H1 (cell line): ENCODE measurements around the gene FAM131C. TPM values are rescaled to one million over a fixed set of nuclear protein-coding genes. Genes with fewer than 3 reads are reported as not detected.

ENCODE experiments used
- CTCF ChIA-PET: fragments of 300-600 bp; sonication (Branson Sonifier 250); formaldehyde crosslinking; loops from one replicate; lab custom pipeline; 2021; ENCODE audit not compliant: partially characterized antibody; lab: Charles Lee
- POLR2A ChIA-PET: fragments of 300-600 bp; sonication (Branson Sonifier 250); formaldehyde crosslinking; loops from one replicate; lab custom pipeline; 2021; ENCODE audit warnings: inconsistent platforms; ENCODE audit not compliant: partially characterized antibody; lab: Charles Lee
- DNase-seq, 2 experiments: peaks; one replicate each; pipeline versions ENCODE4 v3.0.0 to v3.0.0-alpha.2; 2010 to 2022; ENCODE audit warnings: low spot score in 2 of 2, low read depth in 1 of 2, mixed read lengths in 1 of 2
- FAIRE-seq: peaks from 2 replicates; lab custom pipeline; 2011; peaks lifted over from hg19 to GRCh38; lab: Jason Lieb, UNC
- H2AFZ ChIP-seq: 2 replicates; pipeline ENCODE4 v1.8.1; 2012; ENCODE audit warnings: low read length, inconsistent platforms
- H2AK5ac ChIP-seq: 2 replicates; pipeline ENCODE4 v1.6.1; 2013; ENCODE audit warnings: low read depth, low read length
- H2BK120ac ChIP-seq: replicated peaks from 2 replicates; pipeline ENCODE3; 2013; ENCODE audit warnings: low read depth, low read length, inconsistent platforms
- H2BK12ac ChIP-seq: 2 replicates; pipeline ENCODE4 v1.6.1; 2013; ENCODE audit warnings: low read depth, low read length
- H2BK15ac ChIP-seq: 2 replicates; pipeline ENCODE4 v1.6.1; 2013; ENCODE audit warnings: low read length
- H2BK20ac ChIP-seq: 2 replicates; pipeline ENCODE4 v1.6.1; 2013; ENCODE audit warnings: low read length
- H2BK5ac ChIP-seq: 2 replicates; pipeline ENCODE4 v1.6.1; 2013; ENCODE audit warnings: low read depth, low read length
- H3K14ac ChIP-seq: 2 replicates; pipeline ENCODE4 v1.6.1; 2013; ENCODE audit warnings: inconsistent platforms; ENCODE audit not compliant: insufficient read length
- H3K18ac ChIP-seq: 2 replicates; pipeline ENCODE4 v1.6.1; 2013; ENCODE audit warnings: low read length; ENCODE audit errors: extremely low read depth
- H3K23ac ChIP-seq: 2 replicates; pipeline ENCODE4 v1.6.1; 2013; ENCODE audit warnings: inconsistent platforms; ENCODE audit not compliant: insufficient read length
- H3K23me2 ChIP-seq: 2 replicates; pipeline ENCODE4 v1.6.1; 2013; ENCODE audit warnings: low read depth, low read length
- H3K27ac ChIP-seq: 2 replicates; pipeline ENCODE4 v1.6.1; 2011; ENCODE audit warnings: low read depth, low read length, inconsistent platforms
- H3K27me3 ChIP-seq, 4 experiments: replicated peaks in 1 of 4; 1 replicate in 1 of 4; 2 replicates in 3 of 4; pipeline versions ENCODE4 v1.6.1 to v1.8.1; 2011 to 2013; ENCODE audit warnings: low read length in 3 of 4, mild to moderate bottlenecking in 3 of 4, inconsistent platforms in 2 of 4, mixed read lengths in 2 of 4, moderate library complexity in 1 of 4; ENCODE audit not compliant: control insufficient read depth in 3 of 4, insufficient read depth in 3 of 4; ENCODE audit errors: extremely low read depth in 1 of 4
- H3K36me3 ChIP-seq, 4 experiments: 2 replicates each; pipeline versions ENCODE4 v1.6.1 to v1.8.1; 2011 to 2013; ENCODE audit warnings: mild to moderate bottlenecking in 4 of 4, low read length in 3 of 4, moderate library complexity in 2 of 4, control low read depth in 1 of 4, inconsistent platforms in 1 of 4; ENCODE audit not compliant: insufficient read depth in 4 of 4, control insufficient read depth in 2 of 4
- H3K4ac ChIP-seq: replicated peaks from 2 replicates; pipeline ENCODE3; 2013; ENCODE audit warnings: low read length, low read depth, mixed read lengths, inconsistent platforms; ENCODE audit not compliant: insufficient read length
- H3K4me1 ChIP-seq, 4 experiments: replicated peaks in 1 of 4; 1 replicate in 1 of 4; 2 replicates in 3 of 4; pipeline versions ENCODE4 v1.6.1 to v1.8.1; 2011 to 2013; ENCODE audit warnings: low read length in 3 of 4, inconsistent platforms in 2 of 4, mixed read lengths in 1 of 4; ENCODE audit not compliant: insufficient read depth in 4 of 4, control insufficient read depth in 3 of 4
- H3K4me2 ChIP-seq, 2 experiments: 2 replicates each; pipeline versions ENCODE4 v1.6.1 to v1.8.1; 2011 to 2013; ENCODE audit warnings: low read depth in 2 of 2, low read length in 2 of 2, control low read depth in 1 of 2, inconsistent platforms in 1 of 2, mild to moderate bottlenecking in 1 of 2; ENCODE audit not compliant: insufficient read depth in 1 of 2
- H3K4me3 ChIP-seq, 4 experiments: fragments of 200-600, 300-600 bp in 1 of 4; sonication (generic), shearing (Covaris generic), sonication (Bioruptor Twin) in 1 of 4; 2 replicates each; pipeline versions ENCODE4 v1.5.1 to v1.8.1; 2011 to 2016; ENCODE audit warnings: low read length in 4 of 4, low read depth in 3 of 4, control low read depth in 2 of 4, inconsistent platforms in 2 of 4, mild to moderate bottlenecking in 2 of 4, mixed read lengths in 1 of 4, moderate library complexity in 1 of 4; ENCODE audit not compliant: insufficient read depth in 2 of 4; ENCODE audit errors: extremely low read depth in 1 of 4
- H3K56ac ChIP-seq: replicated peaks from 2 replicates; pipeline ENCODE3; 2013; ENCODE audit warnings: low read depth, mild to moderate bottlenecking, mixed read lengths, low read length, inconsistent platforms; ENCODE audit not compliant: insufficient read length
- H3K79me1 ChIP-seq: 2 replicates; pipeline ENCODE4 v1.6.1; 2013; ENCODE audit warnings: low read depth, low read length, control low read depth
- H3K79me2 ChIP-seq, 2 experiments: 2 replicates each; pipeline versions ENCODE4 v1.6.1 to v1.8.1; 2012 to 2013; ENCODE audit warnings: low read length in 2 of 2, mild to moderate bottlenecking in 2 of 2, inconsistent platforms in 1 of 2; ENCODE audit not compliant: insufficient read depth in 2 of 2, control insufficient read depth in 1 of 2
- H3K9ac ChIP-seq, 4 experiments: replicated peaks in 1 of 4; 1 replicate in 1 of 4; 2 replicates in 3 of 4; pipeline versions ENCODE4 v1.6.1 to v1.8.1; 2011 to 2013; ENCODE audit warnings: low read depth in 3 of 4, low read length in 3 of 4, control low read depth in 2 of 4, mild to moderate bottlenecking in 2 of 4, moderate library complexity in 2 of 4, inconsistent platforms in 1 of 4; ENCODE audit errors: extremely low read depth in 1 of 4
- H3K9me3 ChIP-seq, 2 experiments: 2 replicates each; pipeline versions ENCODE4 v1.6.1 to v1.8.1; 2012 to 2013; ENCODE audit warnings: mild to moderate bottlenecking in 2 of 2, moderate library complexity in 2 of 2, control low read depth in 1 of 2, inconsistent platforms in 1 of 2, low read depth in 1 of 2, low read length in 1 of 2, mixed read lengths in 1 of 2; ENCODE audit not compliant: insufficient read depth in 2 of 2
- H4K20me1 ChIP-seq, 2 experiments: replicated peaks in 1 of 2; 2 replicates each; pipeline versions ENCODE3 to v1.8.1; 2011 to 2013; ENCODE audit warnings: inconsistent platforms in 2 of 2, low read length in 2 of 2, mild to moderate bottlenecking in 1 of 2; ENCODE audit not compliant: insufficient read depth in 2 of 2, control insufficient read depth in 1 of 2
- H4K5ac ChIP-seq: 2 replicates; pipeline ENCODE4 v1.6.1; 2013; ENCODE audit warnings: low read length, low read depth, mixed read lengths, inconsistent platforms; ENCODE audit not compliant: insufficient read length
- H4K8ac ChIP-seq: 2 replicates; pipeline ENCODE4 v1.8.0; 2013; ENCODE audit warnings: mild to moderate bottlenecking, moderate library complexity, low read length, inconsistent platforms; ENCODE audit not compliant: insufficient read depth; ENCODE audit errors: extremely low read depth
- H4K91ac ChIP-seq: replicated peaks from 2 replicates; pipeline ENCODE3; 2013; ENCODE audit warnings: low read length, mixed read lengths, inconsistent platforms; ENCODE audit not compliant: insufficient read length
- ATF3 ChIP-seq: IDR thresholded peaks from 2 replicates; pipeline ENCODE4 v1.6.1; 2011; ENCODE audit warnings: low read depth, mild to moderate bottlenecking, low read length; ENCODE audit not compliant: insufficient read depth
- BCL11A ChIP-seq, 2 experiments: IDR thresholded peaks; one replicate each; pipeline ENCODE4 v1.6.1; 2011; ENCODE audit warnings: low read depth in 2 of 2, low read length in 2 of 2, mild to moderate bottlenecking in 2 of 2
- EZH2 ChIP-seq: fragments of 200-600 bp; sonication (generic); IDR thresholded peaks from 2 replicates; pipeline ENCODE4 v1.7.1; 2012; ENCODE audit warnings: low read depth, mild to moderate bottlenecking, moderate library complexity, low read length, inconsistent platforms; ENCODE audit not compliant: severe bottlenecking
- NANOG ChIP-seq: IDR thresholded peaks from 2 replicates; pipeline ENCODE4 v1.6.1; 2011; ENCODE audit warnings: low read length, low read depth, mild to moderate bottlenecking, inconsistent platforms; ENCODE audit not compliant: insufficient read depth, poor library complexity, severe bottlenecking
- NRF1 ChIP-seq: IDR thresholded peaks from 2 replicates; pipeline ENCODE4 v1.6.1; 2011; ENCODE audit warnings: mild to moderate bottlenecking, low read depth, low read length, improper control_type of control experiment
- POU5F1 ChIP-seq: IDR thresholded peaks from 2 replicates; pipeline ENCODE4 v1.6.1; 2011; ENCODE audit warnings: low read depth, mild to moderate bottlenecking, low read length, moderate library complexity
- SAP30 ChIP-seq: fragments of 300-600 bp; sonication (generic); IDR thresholded peaks from 2 replicates; pipeline ENCODE4 v1.7.1; 2012; ENCODE audit warnings: low read length, moderate library complexity, mild to moderate bottlenecking, inconsistent platforms; ENCODE audit not compliant: insufficient read depth, insufficient replicate concordance
- SRF ChIP-seq: IDR thresholded peaks from 2 replicates; pipeline ENCODE4 v1.6.1; 2011; ENCODE audit warnings: mild to moderate bottlenecking, low read depth, low read length, moderate library complexity
- TAF1 ChIP-seq: IDR thresholded peaks from 2 replicates; pipeline ENCODE4 v1.6.1; 2011; ENCODE audit warnings: mild to moderate bottlenecking, low read depth, low read length
- TBP ChIP-seq: IDR thresholded peaks from 2 replicates; pipeline ENCODE4 v1.6.1; 2011; ENCODE audit warnings: low read depth, low read length, improper control_type of control experiment
- ZNF274 ChIP-seq: IDR thresholded peaks from 2 replicates; pipeline ENCODE4 v1.7.0; 2012; ENCODE audit warnings: low read length, borderline replicate concordance; ENCODE audit errors: extremely low read depth
- WGBS, 2 experiments: shearing (Covaris generic) in 1 of 2; methylation state at CpG; one replicate each; pipeline versions ENCODE4 v1.1.6 to v1.1.7; 2013 to 2015; ENCODE audit warnings: low lambda C conversion rate in 2 of 2, mixed read lengths in 2 of 2, inconsistent platforms in 1 of 2, low coverage in 1 of 2, missing lambda C conversion rate in 1 of 2; ENCODE audit not compliant: insufficient replicate concordance in 2 of 2, insufficient coverage in 1 of 2, insufficient read length in 1 of 2; ENCODE audit errors: extremely low coverage in 1 of 2, missing lambda C conversion rate in 1 of 2; 5-methylcytosine and 5-hydroxymethylcytosine counted together
- polyA plus RNA-seq, 7 experiments: library from polyadenylated mRNA; depleted of rRNA in 3 of 7; stranded (reverse) in 5 of 7; unstranded in 2 of 7; fragments of >200 nt in 5 of 7; fragments of 200-250 nt in 2 of 7; gene quantifications; 1 replicate in 5 of 7; 2 replicates in 1 of 7; 4 replicates in 1 of 7; pipeline versions ENCODE4 v1.2.1 to v1.2.3, GENCODE V29; 2011 to 2013; ENCODE audit warnings: missing spikeins in 2 of 7, mixed read lengths in 2 of 7
- total RNA-seq: library from RNA; stranded (reverse); fragmentation: NEBNext Ultra II Directional; extraction: Animal tissue kit (Norgen Biotek cat#: 25700); gene quantifications from 2 replicates; pipeline ENCODE4 v1.2.1, GENCODE V29; 2021

Gene FAM131C
- total and polyA plus RNA-seq, 2 of the 8 experiments (the other 6 are each of a cell fraction or from before 2014, with no cell fraction given): 0.73 to 0.78 TPM

DNA sequence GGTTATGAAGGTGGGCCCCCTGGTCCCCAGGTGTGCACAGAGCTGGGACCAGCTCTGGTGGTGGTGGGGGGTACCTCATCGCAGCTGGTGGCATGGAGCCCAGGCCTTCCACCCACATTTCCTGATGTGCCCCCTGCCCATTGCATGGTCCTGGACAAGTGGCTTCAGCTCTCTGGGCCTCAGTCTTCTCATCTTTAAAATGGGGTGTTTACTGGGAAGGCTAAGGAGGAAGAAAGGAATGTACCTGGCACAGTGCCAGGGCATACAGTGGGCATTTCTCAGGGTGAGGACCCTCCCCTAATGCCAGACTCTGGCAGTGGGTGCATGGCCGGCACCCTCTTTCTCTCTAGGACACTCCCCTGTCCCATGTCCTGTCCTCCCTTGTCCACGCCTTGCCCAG, 22.4 kb downstream of the FAM131C start:
- no peak overlapping the region for H2BK5ac ChIP-seq
- H3K23me2 ChIP-seq: peaks cover 4% of the 10 kb centered on the region
- H3K27me3 ChIP-seq: peaks cover 0 to 6% (median 0%) of the 10 kb centered on the region in 4 experiments; a peak in 1 of 7 replicates
- no peak overlapping the region for H2BK15ac ChIP-seq
- H4K8ac ChIP-seq: no peak overlapping the region
- peaks cover 0 to 27% (median 8%) of the 10 kb centered on the region in 4 experiments; a peak in 6 of 7 replicates for H3K4me1 ChIP-seq
- no peak overlapping the region for H3K18ac ChIP-seq
- no peak overlapping the region for H2BK12ac ChIP-seq
- WGBS, 2 experiments: 94% methylated on average over 3 of the region's 3 CpGs; no CpG with 5 or more reads in 1 of the 2 experiments
- H3K14ac ChIP-seq: no peak overlapping the region
- no peaks in the 10 kb centered on the region for H3K79me1 ChIP-seq
- H3K56ac ChIP-seq: no peak overlapping the region
- H3K4me2 ChIP-seq: no peak overlapping the region
- CTCF ChIA-PET: interaction anchor here (1.3 to 2.1 kb wide), 3 partner anchors 18 to 43 kb away, joined by 3 to 8 read pairs (median 7); no protein-coding TSS in a partner anchor
- H3K9ac ChIP-seq: no peak overlapping the region
- H3K4me3 ChIP-seq: no peak overlapping the region
- no peaks in the 10 kb centered on the region for H3K9me3 ChIP-seq
- no peak overlapping the region for H3K4ac ChIP-seq
- DNase-seq (no peak), FAIRE-seq (no peak)
- H3K36me3 ChIP-seq: no peaks in the 10 kb centered on the region
- no peak overlapping the region for H2BK20ac ChIP-seq
- no peaks in the 10 kb centered on the region for H3K79me2 ChIP-seq
- no peak overlapping the region for H3K27ac ChIP-seq
- H4K91ac ChIP-seq: no peak overlapping the region
- no peak overlapping the region for H3K23ac ChIP-seq
- H2AK5ac ChIP-seq: no peak overlapping the region
- no peak overlapping the region for H2BK120ac ChIP-seq
- H2AFZ ChIP-seq: no peak overlapping the region
- no peak overlapping the region for H4K5ac ChIP-seq
- no peaks in the 10 kb centered on the region for H4K20me1 ChIP-seq
- POLR2A ChIA-PET: interaction anchor here (1.4 kb wide), 1 partner anchor 9 kb away, joined by 7 read pairs; no protein-coding TSS in a partner anchor
- no peak for TF ChIP-seq NRF1
- no peak for TF ChIP-seq ZNF274
- no peak for TF ChIP-seq NANOG
- TF ChIP-seq TAF1: no peak
- no peak for TF ChIP-seq BCL11A (IDR thresholded peaks at IDR 0.05; ENCODE audit: low read depth in 2 of 2, low read length in 2 of 2)
- TF ChIP-seq SRF: no peak
- TF ChIP-seq SAP30: no peak
- TF ChIP-seq EZH2: no peak
- TF ChIP-seq ATF3: no peak
- TF ChIP-seq TBP: no peak
- TF ChIP-seq POU5F1: no peak
